Measurements from ENCODE around the gene MACROD2. TPM values are rescaled to one million over a fixed set of nuclear protein-coding genes. Genes with fewer than 3 reads are reported as not detected.

Gene MACROD2
- total RNA-seq, 1 experiment from 2014 or later, result 1.4 TPM

DNA sequence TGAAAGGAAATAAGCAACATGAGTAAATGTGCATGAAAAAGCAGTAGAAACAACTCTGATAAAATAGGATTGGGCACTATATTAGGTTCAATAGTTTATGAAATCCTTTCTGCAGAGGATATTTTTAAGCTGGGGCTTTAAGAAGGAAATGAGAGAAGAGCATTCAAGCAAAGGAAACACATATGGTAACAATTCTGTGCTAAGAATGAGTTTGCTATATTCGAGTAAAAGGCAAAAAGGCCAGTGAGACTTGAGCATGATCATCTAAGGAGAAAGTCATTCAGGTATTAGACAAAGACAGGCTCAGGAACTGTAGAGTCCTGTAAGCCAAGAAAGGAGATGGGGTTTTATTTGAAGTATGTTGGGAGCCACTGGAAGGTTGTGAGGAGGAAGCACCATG is 729.2 kb downstream of the MACROD2 start:
- Histone ChIP-seq H3K4me1 (ENCODE audit: insufficient read depth, low read length, poor library complexity, severe bottlenecking) (no peaks in the 10 kb centered on the region), H3K36me3 (ENCODE audit: insufficient read depth, low read length, poor library complexity, severe bottlenecking) (no peaks in the 10 kb centered on the region), H3K27me3 (replicated peaks; ENCODE audit: insufficient read depth, low read depth, low read length, poor library complexity) (no peaks in the 10 kb centered on the region), H3K9me3 (ENCODE audit: low read depth, low read length, poor library complexity, severe bottlenecking) (no peaks in the 10 kb centered on the region), H3K4me3 (ENCODE audit: low read depth, low read length, poor library complexity, severe bottlenecking) (no peak overlapping the region), H3K27ac (ENCODE audit: low read depth, low read length, poor library complexity, severe bottlenecking) (no peak overlapping the region)
- ChIA-PET CTCF (no interaction called here), POLR2A (ENCODE audit: low non-redundant PET) (no interaction called here)
- BruUV-seq (replicated peaks), result no TSS peak
- DNase-seq (ENCODE audit: low spot score), result no peak
- TF ChIP-seq EZH2 (IDR thresholded peaks at IDR 0.05; ENCODE audit: borderline replicate concordance, low read depth, low read length, poor library complexity, severe bottlenecking), result no peak
- TF ChIP-seq, protein P1, sequence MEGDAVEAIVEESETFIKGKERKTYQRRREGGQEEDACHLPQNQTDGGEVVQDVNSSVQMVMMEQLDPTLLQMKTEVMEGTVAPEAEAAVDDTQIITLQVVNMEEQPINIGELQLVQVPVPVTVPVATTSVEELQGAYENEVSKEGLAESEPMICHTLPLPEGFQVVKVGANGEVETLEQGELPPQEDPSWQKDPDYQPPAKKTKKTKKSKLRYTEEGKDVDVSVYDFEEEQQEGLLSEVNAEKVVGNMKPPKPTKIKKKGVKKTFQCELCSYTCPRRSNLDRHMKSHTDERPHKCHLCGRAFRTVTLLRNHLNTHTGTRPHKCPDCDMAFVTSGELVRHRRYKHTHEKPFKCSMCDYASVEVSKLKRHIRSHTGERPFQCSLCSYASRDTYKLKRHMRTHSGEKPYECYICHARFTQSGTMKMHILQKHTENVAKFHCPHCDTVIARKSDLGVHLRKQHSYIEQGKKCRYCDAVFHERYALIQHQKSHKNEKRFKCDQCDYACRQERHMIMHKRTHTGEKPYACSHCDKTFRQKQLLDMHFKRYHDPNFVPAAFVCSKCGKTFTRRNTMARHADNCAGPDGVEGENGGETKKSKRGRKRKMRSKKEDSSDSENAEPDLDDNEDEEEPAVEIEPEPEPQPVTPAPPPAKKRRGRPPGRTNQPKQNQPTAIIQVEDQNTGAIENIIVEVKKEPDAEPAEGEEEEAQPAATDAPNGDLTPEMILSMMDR (conservative IDR thresholded peaks at IDR 0.05; ENCODE audit: low read depth, low read length), result no peak
- intact Hi-C loops (cut with micrococcal nuclease; ENCODE audit: unreplicated experiment), result no loop called here

GRCh38 chr20:14726591-14726990 is 731.3 kb downstream of the MACROD2 start:
- intact Hi-C loops (cut with micrococcal nuclease; ENCODE audit: unreplicated experiment), result no loop called here
- no peak for DNase-seq (ENCODE audit: low spot score)
- H3K36me3 ChIP-seq (ENCODE audit: insufficient read depth, low read length, poor library complexity, severe bottlenecking), result no peaks in the 10 kb centered on the region
- H3K4me3 ChIP-seq (ENCODE audit: low read depth, low read length, poor library complexity, severe bottlenecking), result no peak overlapping the region
- no peaks in the 10 kb centered on the region for H3K9me3 ChIP-seq (ENCODE audit: low read depth, low read length, poor library complexity, severe bottlenecking)
- ChIA-PET CTCF (no interaction called here), POLR2A (ENCODE audit: low non-redundant PET) (no interaction called here)
- no TSS peak for BruUV-seq (replicated peaks)
- H3K27me3 ChIP-seq (replicated peaks; ENCODE audit: insufficient read depth, low read depth, low read length, poor library complexity), result no peaks in the 10 kb centered on the region
- no peaks in the 10 kb centered on the region for H3K4me1 ChIP-seq (ENCODE audit: insufficient read depth, low read length, poor library complexity, severe bottlenecking)
- TF ChIP-seq, protein P1 (conservative IDR thresholded peaks at IDR 0.05; ENCODE audit: low read depth, low read length), result no peak
- no peak for TF ChIP-seq EZH2 (IDR thresholded peaks at IDR 0.05; ENCODE audit: borderline replicate concordance, low read depth, low read length, poor library complexity, severe bottlenecking)
- H3K27ac ChIP-seq (ENCODE audit: low read depth, low read length, poor library complexity, severe bottlenecking), result no peak overlapping the region

DNA sequence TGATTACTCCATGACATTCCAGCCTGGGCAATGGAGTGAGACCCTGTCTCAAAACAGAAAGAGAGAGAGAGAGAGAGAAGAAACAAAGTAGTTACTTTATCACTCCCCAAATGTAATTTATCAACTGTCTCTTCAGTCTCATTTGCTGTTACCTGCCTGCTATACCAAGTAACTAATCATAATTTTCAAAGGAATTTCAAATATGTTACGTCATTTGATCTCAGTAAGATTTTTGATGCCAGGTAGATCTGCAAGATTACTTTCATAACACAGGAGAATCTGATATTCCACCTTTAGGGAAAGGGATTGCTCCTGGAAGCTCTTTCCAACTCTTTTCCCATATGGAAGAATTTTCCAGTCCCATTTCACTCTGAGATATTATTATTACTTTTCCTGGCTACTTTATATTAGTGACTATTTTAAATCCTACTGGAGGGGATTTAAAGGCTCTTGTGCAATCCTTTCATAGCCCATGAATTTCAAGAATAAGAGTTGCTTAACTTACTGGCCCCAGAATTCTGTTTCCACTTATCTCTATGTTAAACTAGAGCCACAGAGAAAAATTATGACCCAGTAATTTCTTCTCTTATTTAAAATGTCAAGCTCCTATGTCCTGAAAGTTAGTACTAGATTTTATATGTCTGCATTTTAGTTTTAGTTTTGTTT is 732.3 kb downstream of the MACROD2 start:
- no peaks in the 10 kb centered on the region for H3K4me1 ChIP-seq (ENCODE audit: insufficient read depth, low read length, poor library complexity, severe bottlenecking)
- TF ChIP-seq, protein P1 (conservative IDR thresholded peaks at IDR 0.05; ENCODE audit: low read depth, low read length), result no peak
- TF ChIP-seq EZH2 (IDR thresholded peaks at IDR 0.05; ENCODE audit: borderline replicate concordance, low read depth, low read length, poor library complexity, severe bottlenecking), result no peak
- no peak overlapping the region for H3K4me3 ChIP-seq (ENCODE audit: low read depth, low read length, poor library complexity, severe bottlenecking)
- no peak overlapping the region for H3K27ac ChIP-seq (ENCODE audit: low read depth, low read length, poor library complexity, severe bottlenecking)
- H3K27me3 ChIP-seq (replicated peaks; ENCODE audit: insufficient read depth, low read depth, low read length, poor library complexity), result no peaks in the 10 kb centered on the region
- DNase-seq (ENCODE audit: low spot score), result no peak
- CTCF ChIA-PET, result no interaction called here
- H3K36me3 ChIP-seq (ENCODE audit: insufficient read depth, low read length, poor library complexity, severe bottlenecking), result no peaks in the 10 kb centered on the region
- no peaks in the 10 kb centered on the region for H3K9me3 ChIP-seq (ENCODE audit: low read depth, low read length, poor library complexity, severe bottlenecking)
- POLR2A ChIA-PET (ENCODE audit: low non-redundant PET), result no interaction called here
- intact Hi-C loops (cut with micrococcal nuclease; ENCODE audit: unreplicated experiment), result no loop called here
- BruUV-seq (replicated peaks), result no TSS peak
